A673 (cell line): Measurements from ENCODE around the gene HMGCR.

ENCODE experiments used
- EZH2 ChIP-seq: fragments of 200-600 bp; sonication (generic); IDR thresholded peaks from 2 replicates; pipeline ENCODE4 v1.6.1; 2017; ENCODE audit warnings: borderline replicate concordance, low read depth, mild to moderate bottlenecking, mixed read lengths, antibody characterized with exemption, low read length; ENCODE audit not compliant: poor library complexity, severe bottlenecking
- TF ChIP-seq, protein P1 (sequence below): fragments of 300-800, 200-600 bp; sonication (generic); conservative IDR thresholded peaks from 2 replicates; pipeline ENCODE4 v1.5.1; 2017; ENCODE audit warnings: low read depth, mild to moderate bottlenecking, antibody characterized with exemption, low read length, moderate library complexity, mixed read lengths

DNA sequence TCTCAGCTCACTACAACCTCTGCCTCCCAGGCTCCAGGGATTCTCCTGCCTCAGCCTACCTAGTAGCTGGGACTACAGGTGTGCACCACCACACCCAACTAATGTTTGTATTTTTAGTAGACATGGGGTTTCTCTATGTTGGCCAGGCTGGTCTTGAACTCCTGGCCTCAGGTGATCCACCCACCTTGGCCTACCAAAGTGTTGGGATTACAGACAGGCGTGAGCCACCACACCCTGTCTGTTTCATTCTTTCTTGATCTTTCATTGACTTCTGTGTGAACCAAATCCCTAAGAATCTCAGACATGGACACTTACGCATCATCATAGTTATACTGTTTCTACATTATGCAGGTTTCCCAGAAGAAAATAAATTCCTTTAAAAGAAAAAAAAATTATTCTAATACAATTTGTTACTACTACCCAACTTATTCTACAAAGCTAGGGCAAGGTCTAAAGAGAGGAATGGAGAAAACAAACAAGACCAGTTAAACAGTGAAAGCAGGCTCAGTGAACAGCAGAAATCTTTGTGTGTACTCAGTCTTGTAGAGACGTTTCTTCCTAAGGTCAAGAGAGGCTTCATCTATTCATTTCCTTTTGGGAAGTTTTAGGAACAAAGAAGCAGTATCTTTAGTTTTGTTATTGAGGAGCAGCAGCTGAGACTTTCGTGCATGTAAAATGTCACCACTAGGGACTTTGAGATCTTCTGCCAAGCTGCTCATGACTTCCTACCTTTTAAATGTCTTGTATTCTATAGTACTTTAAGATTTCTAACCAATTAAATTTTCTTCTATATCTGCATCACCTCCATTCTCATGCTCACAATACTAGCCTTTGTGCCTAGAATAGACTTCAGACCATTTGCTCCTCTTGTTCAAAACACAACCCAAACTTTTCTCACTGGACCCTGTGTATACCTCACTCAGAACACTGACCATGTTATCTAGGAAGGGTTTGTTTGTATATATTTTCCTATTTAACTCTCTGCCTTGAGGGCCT, 5.6 kb upstream of the HMGCR start:
- TF ChIP-seq, protein P1, sequence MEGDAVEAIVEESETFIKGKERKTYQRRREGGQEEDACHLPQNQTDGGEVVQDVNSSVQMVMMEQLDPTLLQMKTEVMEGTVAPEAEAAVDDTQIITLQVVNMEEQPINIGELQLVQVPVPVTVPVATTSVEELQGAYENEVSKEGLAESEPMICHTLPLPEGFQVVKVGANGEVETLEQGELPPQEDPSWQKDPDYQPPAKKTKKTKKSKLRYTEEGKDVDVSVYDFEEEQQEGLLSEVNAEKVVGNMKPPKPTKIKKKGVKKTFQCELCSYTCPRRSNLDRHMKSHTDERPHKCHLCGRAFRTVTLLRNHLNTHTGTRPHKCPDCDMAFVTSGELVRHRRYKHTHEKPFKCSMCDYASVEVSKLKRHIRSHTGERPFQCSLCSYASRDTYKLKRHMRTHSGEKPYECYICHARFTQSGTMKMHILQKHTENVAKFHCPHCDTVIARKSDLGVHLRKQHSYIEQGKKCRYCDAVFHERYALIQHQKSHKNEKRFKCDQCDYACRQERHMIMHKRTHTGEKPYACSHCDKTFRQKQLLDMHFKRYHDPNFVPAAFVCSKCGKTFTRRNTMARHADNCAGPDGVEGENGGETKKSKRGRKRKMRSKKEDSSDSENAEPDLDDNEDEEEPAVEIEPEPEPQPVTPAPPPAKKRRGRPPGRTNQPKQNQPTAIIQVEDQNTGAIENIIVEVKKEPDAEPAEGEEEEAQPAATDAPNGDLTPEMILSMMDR: 0 out of 2 replicates have a peak, but pooled peaks have one; percentile 27
- no peak for TF ChIP-seq EZH2
